ENCODE results near the gene CCL24. TPM values are rescaled to one million over a fixed set of nuclear protein-coding genes. Genes with fewer than 3 reads are reported as not detected.

The CCL24 gene
- total RNA-seq, 1 experiment from 2014 or later: 0.45 TPM

Other genes starting within 250 kb of the CCL24 start
- gene HIP1, start 74.9 kb downstream of the CCL24 start, total RNA-seq (2014; rRNA removed; shearing (Covaris generic)): 24.7 and 25.8 TPM in 2 replicates
- 15.1 and 30.1 TPM in 2 replicates for gene CCL26, start 41.6 kb downstream of the CCL24 start, total RNA-seq (2014; rRNA removed; shearing (Covaris generic))
- 39.5 and 46.2 TPM in 2 replicates for gene RHBDD2, start 65.2 kb upstream of the CCL24 start, total RNA-seq (2014; rRNA removed; shearing (Covaris generic))
- gene POR, start 101.3 kb upstream of the CCL24 start, total RNA-seq (2014; rRNA removed; shearing (Covaris generic)): 82.8 and 115 TPM in 2 replicates
- gene TMEM120A, start 180.8 kb upstream of the CCL24 start, total RNA-seq (2014; rRNA removed; shearing (Covaris generic)): 13.5 and 17.2 TPM in 2 replicates
- gene STYXL1, start 234.2 kb upstream of the CCL24 start, total RNA-seq (2014; rRNA removed; shearing (Covaris generic)): 78.4 and 123 TPM in 2 replicates
- gene MDH2, start 234.3 kb upstream of the CCL24 start, total RNA-seq (2014; rRNA removed; shearing (Covaris generic)): 69.9 and 72.2 TPM in 2 replicates